Transverse colon (tissue), 4 donors: Measurements from ENCODE around the gene TBX1.

Source experiments
- EP300 ChIP-seq: sonication (generic); formaldehyde crosslinking; IDR thresholded peaks from one replicate; pipeline ENCODE4 v1.6.1; 2017; ENCODE audit warnings: antibody characterized with exemption, low read depth
- POLR2A ChIP-seq: fragments of 450-650 bp; IDR thresholded peaks from one replicate; pipeline ENCODE4 v1.6.1; 2016; ENCODE audit warnings: antibody characterized with exemption, mild to moderate bottlenecking, moderate library complexity
- POLR2AphosphoS5 ChIP-seq, 3 donors: sonication (generic); formaldehyde crosslinking; IDR thresholded peaks; one replicate each; pipeline ENCODE4 v1.6.1; 2016; ENCODE audit warnings: antibody characterized with exemption in 3 of 3
- TF ChIP-seq, protein P1 (sequence below), 5 experiments: fragments of 200-600 bp in 3 of 5; fragments of 450-650 bp in 2 of 5; sonication (generic) in 3 of 5; IDR thresholded peaks; 1 replicate in 2 of 5; 2 replicates in 3 of 5; pipeline ENCODE4 v1.5.1; 2016 to 2017; ENCODE audit warnings: antibody characterized with exemption in 5 of 5, inconsistent platforms in 3 of 5, mild to moderate bottlenecking in 2 of 5, moderate library complexity in 1 of 5

DNA sequence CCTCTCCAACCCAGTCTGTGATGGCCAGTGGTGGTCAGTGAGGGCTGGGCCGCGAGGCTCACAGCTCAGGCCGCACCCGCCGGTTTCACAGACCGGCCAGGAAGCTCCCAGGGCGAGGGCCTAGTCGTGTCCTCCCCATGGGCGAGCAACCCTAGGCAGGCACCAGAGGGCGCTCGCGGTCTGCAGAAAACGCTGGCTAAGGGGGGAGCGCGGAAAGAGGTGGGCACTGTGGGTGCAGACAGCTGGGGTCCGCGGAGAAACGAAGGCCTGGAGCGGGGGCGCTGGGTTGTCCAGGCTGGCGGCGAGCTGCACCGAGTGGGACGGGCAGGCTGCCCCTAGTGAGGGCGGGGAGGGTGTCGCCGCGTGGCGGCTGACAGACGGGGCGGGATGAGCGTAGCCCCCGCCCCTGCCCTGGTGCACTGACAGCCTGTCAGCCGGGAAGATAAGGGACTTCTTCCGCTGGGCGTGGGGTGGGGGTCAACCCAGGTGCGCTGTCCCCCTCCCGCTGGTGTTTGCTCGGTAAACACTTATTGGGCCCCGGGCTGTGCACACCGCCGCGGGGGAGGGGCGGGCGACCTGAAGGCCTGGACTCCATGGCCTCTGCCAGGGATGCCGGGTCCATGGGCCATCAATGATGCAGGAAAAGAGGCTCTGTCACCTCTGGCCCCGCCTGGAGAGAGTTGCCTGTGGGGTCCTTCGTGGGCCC lies 29.8 kb upstream of the TBX1 start:
- TF ChIP-seq, protein P1, sequence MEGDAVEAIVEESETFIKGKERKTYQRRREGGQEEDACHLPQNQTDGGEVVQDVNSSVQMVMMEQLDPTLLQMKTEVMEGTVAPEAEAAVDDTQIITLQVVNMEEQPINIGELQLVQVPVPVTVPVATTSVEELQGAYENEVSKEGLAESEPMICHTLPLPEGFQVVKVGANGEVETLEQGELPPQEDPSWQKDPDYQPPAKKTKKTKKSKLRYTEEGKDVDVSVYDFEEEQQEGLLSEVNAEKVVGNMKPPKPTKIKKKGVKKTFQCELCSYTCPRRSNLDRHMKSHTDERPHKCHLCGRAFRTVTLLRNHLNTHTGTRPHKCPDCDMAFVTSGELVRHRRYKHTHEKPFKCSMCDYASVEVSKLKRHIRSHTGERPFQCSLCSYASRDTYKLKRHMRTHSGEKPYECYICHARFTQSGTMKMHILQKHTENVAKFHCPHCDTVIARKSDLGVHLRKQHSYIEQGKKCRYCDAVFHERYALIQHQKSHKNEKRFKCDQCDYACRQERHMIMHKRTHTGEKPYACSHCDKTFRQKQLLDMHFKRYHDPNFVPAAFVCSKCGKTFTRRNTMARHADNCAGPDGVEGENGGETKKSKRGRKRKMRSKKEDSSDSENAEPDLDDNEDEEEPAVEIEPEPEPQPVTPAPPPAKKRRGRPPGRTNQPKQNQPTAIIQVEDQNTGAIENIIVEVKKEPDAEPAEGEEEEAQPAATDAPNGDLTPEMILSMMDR (IDR thresholded peaks at IDR 0.05): peak; percentile 95 to 96 (median 96)
- TF ChIP-seq POLR2A (no peak), EP300 (no peak), POLR2AphosphoS5 (IDR thresholded peaks at IDR 0.05) (no peak)
